ENCODE measurements around the gene KY. TPM values are rescaled to one million over a fixed set of nuclear protein-coding genes. Genes with fewer than 3 reads are reported as not detected.
"Not testable (repeated sequence)": the region's sequence is repeated elsewhere in the genome, so short reads cannot be mapped to it uniquely, and the experiment has no call there.

The KY gene
- polyA plus RNA-seq, 4 donors, result 0.61 to 1.5 (median 1.1) TPM

- DNase-seq (ENCODE audit: low read depth in 4 of 4, low spot score in 3 of 4), result no peak
Observed at GRCh38 chr3:134605556-134605955, 45.3 kb downstream of the KY start.

GRCh38 chr3:134603956-134604355 is 46.9 kb downstream of the KY start:
- no peak for DNase-seq (ENCODE audit: low read depth in 4 of 4, low spot score in 3 of 4)

GRCh38 chr3:134603480-134603879 is 47.3 kb downstream of the KY start:
- no peak for DNase-seq (ENCODE audit: low read depth in 4 of 4, low spot score in 3 of 4)

- DNase-seq (ENCODE audit: low read depth in 4 of 4, low spot score in 3 of 4), result no peak
Observed at GRCh38 chr3:134602440-134602814, 48.4 kb downstream of the KY start.

GRCh38 chr3:134601539-134602439 is 49.0 kb downstream of the KY start:
- DNase-seq (ENCODE audit: low read depth in 4 of 4, low spot score in 3 of 4), result peak; percentile 45 to 65 (median 56)

GRCh38 chr3:134600685-134601463 is 49.9 kb downstream of the KY start:
- peak in 2 of 4 donors; percentile 52 to 61 for DNase-seq (ENCODE audit: low read depth in 4 of 4, low spot score in 3 of 4)

GRCh38 chr3:134600206-134600605 is 50.6 kb downstream of the KY start:
- DNase-seq (ENCODE audit: low read depth in 4 of 4, low spot score in 3 of 4), result no peak

- DNase-seq (ENCODE audit: low read depth in 4 of 4, low spot score in 3 of 4), result no peak
Observed at GRCh38 chr3:134598763-134599545, 51.9 kb downstream of the KY start.

- no peak for DNase-seq (ENCODE audit: low read depth in 4 of 4, low spot score in 3 of 4)
Observed at GRCh38 chr3:134597390-134597970, 53.3 kb downstream of the KY start.

- not testable (repeated sequence) for DNase-seq (ENCODE audit: low read depth in 4 of 4, low spot score in 3 of 4)
Observed at GRCh38 chr3:134594986-134595385, 55.8 kb downstream of the KY start.

GRCh38 chr3:134594331-134594741 is 56.5 kb downstream of the KY start:
- DNase-seq (ENCODE audit: low read depth in 4 of 4, low spot score in 3 of 4), result no peak

- DNase-seq (ENCODE audit: low read depth in 4 of 4, low spot score in 3 of 4), result no peak
Observed at GRCh38 chr3:134592806-134593205, 58.0 kb downstream of the KY start.

GRCh38 chr3:134590766-134591165 is 60.1 kb downstream of the KY start:
- DNase-seq (ENCODE audit: low read depth in 4 of 4, low spot score in 3 of 4), result no peak

GRCh38 chr3:134579141-134579665 is 71.6 kb downstream of the KY start:
- no peak for DNase-seq (ENCODE audit: low read depth in 4 of 4, low spot score in 3 of 4)

- DNase-seq (ENCODE audit: low read depth in 4 of 4, low spot score in 3 of 4), result no peak
Observed at GRCh38 chr3:134576831-134577230, 74.0 kb downstream of the KY start.

- no peak for DNase-seq (ENCODE audit: low read depth in 4 of 4, low spot score in 3 of 4)
Observed at GRCh38 chr3:134576426-134576825, 74.4 kb downstream of the KY start.

- DNase-seq (ENCODE audit: low read depth in 4 of 4, low spot score in 3 of 4), result not testable (repeated sequence)
Observed at GRCh38 chr3:134569899-134570298, 80.9 kb downstream of the KY start.

GRCh38 chr3:134568790-134569189 is 82.0 kb downstream of the KY start:
- no peak for DNase-seq (ENCODE audit: low read depth in 4 of 4, low spot score in 3 of 4)

- DNase-seq (ENCODE audit: low read depth in 4 of 4, low spot score in 3 of 4), result no peak
Observed at GRCh38 chr3:134567605-134568004, 83.2 kb downstream of the KY start.

- no peak for DNase-seq (ENCODE audit: low read depth in 4 of 4, low spot score in 3 of 4)
Observed at GRCh38 chr3:134564991-134565390, 85.8 kb downstream of the KY start.

Data from left renal pelvis (tissue), 4 donors.